Activated CD4-positive, alpha-beta T cell treated with anti-CD3 and anti-CD28 coated beads for 1 hour (primary cell): ENCODE measurements around the gene PARM1.

Source experiments
- DNase-seq: peaks from one replicate; pipeline ENCODE4 v3.0.0-alpha.2; 2020

The PARM1 gene, protein sequence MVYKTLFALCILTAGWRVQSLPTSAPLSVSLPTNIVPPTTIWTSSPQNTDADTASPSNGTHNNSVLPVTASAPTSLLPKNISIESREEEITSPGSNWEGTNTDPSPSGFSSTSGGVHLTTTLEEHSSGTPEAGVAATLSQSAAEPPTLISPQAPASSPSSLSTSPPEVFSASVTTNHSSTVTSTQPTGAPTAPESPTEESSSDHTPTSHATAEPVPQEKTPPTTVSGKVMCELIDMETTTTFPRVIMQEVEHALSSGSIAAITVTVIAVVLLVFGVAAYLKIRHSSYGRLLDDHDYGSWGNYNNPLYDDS

GRCh38 chr4:74932832-74933561, at the start of gene PARM1:
TSS of gene PARM1 (plus strand) at chr4:74933116. CDS start at chr4:74933328, 212 bp downstream.
- DNase-seq = no peak

GRCh38 chr4:74884266-74884665, 48.6 kb upstream of the PARM1 start:
- DNase-seq = no peak

- DNase-seq = no peak
Measured at GRCh38 chr4:74886484-74886883, 46.4 kb upstream of the PARM1 start.

GRCh38 chr4:74890341-74890740, 42.6 kb upstream of the PARM1 start:
- no peak for DNase-seq

GRCh38 chr4:74891037-74891436, 41.9 kb upstream of the PARM1 start:
- no peak for DNase-seq

DNA sequence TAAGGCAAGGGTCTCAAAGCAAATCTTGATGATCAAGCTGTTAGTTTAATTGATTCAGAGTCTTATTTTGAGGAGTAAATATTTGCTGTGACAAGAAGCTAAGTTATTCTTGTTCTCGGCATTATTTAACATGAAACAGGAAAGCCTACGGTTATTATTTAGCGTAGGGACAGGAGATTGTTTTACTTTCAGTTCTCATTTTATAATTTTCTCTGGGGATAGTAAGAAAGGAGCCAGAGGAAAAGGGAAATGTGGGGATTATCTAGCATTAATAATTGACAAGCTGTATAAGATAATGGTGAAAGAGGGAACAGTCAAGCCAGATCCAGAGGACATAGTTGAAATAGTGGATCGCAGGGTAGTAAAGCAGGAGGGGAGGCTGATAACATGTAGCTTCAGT, 39.7 kb upstream of the PARM1 start:
- no peak for DNase-seq

GRCh38 chr4:74896595-74896994, 36.3 kb upstream of the PARM1 start:
- DNase-seq = no peak

GRCh38 chr4:74897386-74897785, 35.5 kb upstream of the PARM1 start:
- no peak for DNase-seq

DNA sequence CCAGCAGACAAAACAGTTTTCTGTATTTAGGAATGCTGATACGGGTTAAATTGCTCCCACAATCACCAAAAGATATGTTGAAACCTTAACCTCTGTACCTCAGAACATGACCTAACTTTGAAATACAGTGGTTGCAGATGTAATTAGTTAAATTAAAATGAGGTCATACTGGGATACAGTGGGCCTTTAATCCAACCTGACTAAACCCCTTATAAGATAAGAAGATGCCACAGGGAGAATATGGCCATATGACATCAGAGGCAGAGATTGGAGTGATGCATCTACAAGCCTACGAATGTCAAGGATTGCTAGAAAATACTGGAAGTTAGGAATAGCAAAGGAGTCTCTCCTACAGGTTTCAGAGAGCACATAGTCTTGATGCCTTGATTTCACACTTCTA, 32.1 kb upstream of the PARM1 start:
- no peak for DNase-seq

DNA sequence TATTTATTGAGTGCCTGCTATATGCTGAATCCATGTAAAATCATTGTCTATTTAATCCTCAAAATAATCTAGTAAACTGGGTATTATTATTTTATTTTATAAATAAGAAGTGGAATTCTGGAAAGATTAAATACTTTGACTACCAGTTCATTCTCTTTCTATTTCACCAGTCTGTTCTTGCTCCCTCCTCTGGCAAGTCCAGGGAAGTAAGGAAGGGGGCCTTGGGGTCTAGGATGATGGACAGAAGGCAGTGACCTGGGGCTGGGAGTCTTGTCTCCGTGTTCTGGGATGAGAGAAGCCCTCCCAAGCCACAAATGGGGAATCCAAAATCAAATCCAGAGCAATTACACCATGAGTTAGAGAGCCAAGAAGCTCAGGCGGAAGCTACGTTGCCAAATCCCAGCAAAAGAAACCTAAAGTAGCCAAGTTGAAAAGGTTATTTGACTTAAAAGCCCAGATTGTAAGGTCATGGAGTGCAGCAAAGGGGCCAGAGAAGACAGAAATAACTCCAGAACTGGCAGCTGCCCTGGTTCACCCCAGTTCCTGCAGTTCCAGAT, 28.3 kb upstream of the PARM1 start:
- no peak for DNase-seq

GRCh38 chr4:74906771-74907170, 26.1 kb upstream of the PARM1 start:
- DNase-seq = no peak

DNA sequence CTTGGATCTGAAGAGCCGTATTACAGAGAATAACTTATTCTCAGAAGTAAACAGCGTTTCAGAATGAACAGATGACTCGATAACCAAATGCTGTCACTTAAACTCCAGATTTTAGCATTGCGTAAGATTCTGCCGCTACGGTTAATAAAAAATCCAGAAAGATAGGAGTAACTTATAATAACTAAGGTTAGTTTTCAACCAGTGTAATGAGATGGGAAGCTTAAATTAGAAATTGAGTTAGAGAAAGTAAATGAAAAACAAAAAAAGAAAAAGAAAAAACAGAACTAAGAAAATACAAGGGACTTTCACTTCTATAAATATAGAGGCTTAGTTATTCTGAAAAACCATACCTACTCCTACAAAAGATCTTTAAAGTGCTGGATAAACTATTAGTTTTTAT, 13.1 kb upstream of the PARM1 start:
- DNase-seq = no peak

GRCh38 chr4:74920704-74921103, 12.2 kb upstream of the PARM1 start:
- DNase-seq = no peak

DNA sequence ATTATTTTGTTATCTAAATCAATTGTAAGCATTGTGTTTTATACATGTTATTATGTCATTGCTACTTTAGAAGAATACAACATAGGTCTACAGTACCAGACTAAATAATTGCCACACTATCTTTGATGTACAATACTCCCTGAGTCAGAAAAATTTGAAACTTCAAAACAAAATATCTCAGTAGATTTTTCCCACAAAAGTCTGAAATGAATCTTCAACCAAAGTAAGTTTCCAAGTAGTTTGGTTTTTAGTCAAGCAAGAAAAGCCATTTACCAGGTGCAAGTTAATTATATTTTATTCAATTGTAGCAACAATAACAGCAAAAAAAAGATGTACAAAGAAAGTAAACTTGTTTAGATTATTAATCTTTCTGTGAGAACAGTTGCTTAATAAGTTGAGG, 11.4 kb upstream of the PARM1 start:
- no peak for DNase-seq

- DNase-seq = no peak
Measured at GRCh38 chr4:74926007-74926406, 6.9 kb upstream of the PARM1 start.

GRCh38 chr4:74930162-74930561, 2.8 kb upstream of the PARM1 start:
- DNase-seq = no peak

GRCh38 chr4:74931376-74931775, 1.5 kb upstream of the PARM1 start:
- no peak for DNase-seq

GRCh38 chr4:74932010-74932409, 906 bp upstream of the PARM1 start:
- DNase-seq = no peak

GRCh38 chr4:74933562-74934015, 673 bp downstream of the PARM1 start:
- no peak for DNase-seq

DNA sequence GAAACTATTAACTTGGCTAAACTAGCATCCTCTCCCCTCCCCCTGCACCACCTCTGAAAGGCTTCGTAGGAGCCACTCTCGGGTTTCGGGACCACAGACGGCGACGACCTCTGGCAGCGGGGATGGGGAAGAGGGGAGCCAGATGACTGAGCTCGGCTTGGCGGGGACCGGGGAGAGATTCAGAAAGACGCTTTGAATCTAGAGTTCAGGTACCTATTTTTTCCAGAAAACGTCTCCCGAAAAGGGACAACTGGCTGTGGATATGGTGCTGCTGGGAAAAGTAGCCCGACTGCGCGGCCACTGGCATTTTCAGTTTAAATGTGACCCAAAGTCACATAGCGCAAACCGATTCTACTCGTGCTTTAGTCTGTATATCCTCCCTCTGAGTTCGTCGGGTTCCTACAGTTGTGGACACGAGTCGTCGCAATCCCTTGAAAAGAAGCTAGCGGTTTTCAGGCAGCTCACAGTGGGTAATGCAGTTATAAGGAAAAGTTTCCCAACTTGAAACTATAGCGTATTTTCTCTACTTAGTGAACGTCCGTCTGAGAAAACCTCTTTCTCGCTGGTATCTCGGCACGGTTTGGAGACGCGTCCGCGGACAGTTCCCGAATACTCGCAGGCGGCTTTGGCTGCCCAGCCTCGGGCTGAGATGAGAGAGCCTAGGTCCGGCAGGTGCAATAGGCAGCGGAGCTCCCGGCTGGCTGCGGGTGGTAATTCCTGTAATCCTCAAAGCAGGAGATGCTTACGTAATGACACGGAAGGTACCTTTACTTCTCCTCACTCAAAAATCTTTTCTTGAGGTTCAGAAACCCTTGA, 1.3 kb downstream of the PARM1 start:
- no peak for DNase-seq

- no peak for DNase-seq
Measured at GRCh38 chr4:74934888-74935287, 2.0 kb downstream of the PARM1 start.

- DNase-seq = no peak
Measured at GRCh38 chr4:74941123-74941522, 8.2 kb downstream of the PARM1 start.

GRCh38 chr4:74942251-74942917, 9.5 kb downstream of the PARM1 start:
- no peak for DNase-seq
